ENCODE measurements around the gene HTRA1. TPM values are rescaled to one million over a fixed set of nuclear protein-coding genes. Genes with fewer than 3 reads are reported as not detected.

Gene HTRA1
- total and polyA plus RNA-seq, 2 of the 4 experiments (the other 2 are of a cell fraction): 28.5 to 108 TPM

GRCh38 chr10:122457934-122458333, 3.4 kb upstream of the HTRA1 start:
- H2BK5ac ChIP-seq (ENCODE audit: low read depth, low read length, poor library complexity, severe bottlenecking): no peak overlapping the region
- no peak overlapping the region for H3K9ac ChIP-seq (ENCODE audit: low read depth, low read length)
- dilution Hi-C loops (cut with HindIII; ENCODE audit: low sequenced_read_pairs, unreplicated experiment) (no loop called here), intact Hi-C loops (cut with micrococcal nuclease) (no loop called here), in situ Hi-C loops (cut with MboI; ENCODE audit: low sequenced_read_pairs) (loop anchor here (10.0 kb wide), 1 partner anchor 107 kb away; the partner anchor contains the start of gene DMBT1)
- no peaks in the 10 kb centered on the region for H3K9me3 ChIP-seq (ENCODE audit: control insufficient read depth, insufficient read depth, low read length)
- peaks cover 4% of the 10 kb centered on the region; the same call in 1 of the 2 replicates for H3K9me1 ChIP-seq (ENCODE audit: insufficient read depth, low read length)
- peaks cover 0 to 4% of the 10 kb centered on the region in 2 experiments; a peak in 2 of 4 replicates for H3K79me1 ChIP-seq (ENCODE audit: low read depth in 1 of 2, low read length in 2 of 2)
- BruUV-seq (replicated peaks): no TSS peak
- H2AFZ ChIP-seq (replicated peaks; ENCODE audit: low read length, poor library complexity): no peak overlapping the region
- H2BK120ac ChIP-seq (ENCODE audit: low read depth, low read length): no peak overlapping the region
- no peak overlapping the region for H3K23ac ChIP-seq (ENCODE audit: low read depth, low read length)
- H3K4me3 ChIP-seq (ENCODE audit: insufficient read depth, low read depth, low read length): no peak overlapping the region
- H4K91ac ChIP-seq (ENCODE audit: insufficient read depth, low read depth, low read length): no peak overlapping the region
- CTCF ChIA-PET: interaction anchor here (0.5 kb wide), 1 partner anchor 106 kb away, joined by 3 read pairs; no protein-coding TSS in a partner anchor
- TF ChIP-seq POLR2A (IDR thresholded peaks at IDR 0.05; ENCODE audit: low read depth, low read length): no peak
- TF ChIP-seq CHD1 (IDR thresholded peaks at IDR 0.05; ENCODE audit: low read depth, low read length): no peak
- TF ChIP-seq FOS (IDR thresholded peaks at IDR 0.05; ENCODE audit: low read depth, low read length): no peak
- no peak for TF ChIP-seq SMC3 (IDR thresholded peaks at IDR 0.05; ENCODE audit: low read depth, low read length)
- no peak for TF ChIP-seq CTCF (conservative IDR thresholded peaks at IDR 0.05; ENCODE audit: low read depth, low read length)
- no peak for TF ChIP-seq MAZ (IDR thresholded peaks at IDR 0.05; ENCODE audit: borderline replicate concordance, low read depth, low read length)
- TF ChIP-seq RAD21 (IDR thresholded peaks at IDR 0.05; ENCODE audit: low read length): no peak
- no peak for TF ChIP-seq BHLHE40 (IDR thresholded peaks at IDR 0.05; ENCODE audit: low read depth, low read length)
- TF ChIP-seq MAFK (IDR thresholded peaks at IDR 0.05; ENCODE audit: low read depth, low read length): no peak
- TF ChIP-seq RFX5 (IDR thresholded peaks at IDR 0.05; ENCODE audit: low read depth, low read length): no peak
- TF ChIP-seq NFE2L2 (IDR thresholded peaks at IDR 0.05; ENCODE audit: low read depth, low read length): no peak
- no peak for TF ChIP-seq USF2 (IDR thresholded peaks at IDR 0.05; ENCODE audit: low read depth, low read length)
- no peak for TF ChIP-seq CEBPB (IDR thresholded peaks at IDR 0.05; ENCODE audit: low read depth, low read length)
- no peak for TF ChIP-seq MXI1 (IDR thresholded peaks at IDR 0.05; ENCODE audit: borderline replicate concordance, low read depth, low read length)
- TF ChIP-seq RCOR1 (IDR thresholded peaks at IDR 0.05; ENCODE audit: insufficient replicate concordance, low read length): no peak
- H2AK5ac ChIP-seq (ENCODE audit: low read depth, low read length): no peak overlapping the region
- H3K4ac ChIP-seq (ENCODE audit: low read depth, low read length): no peak overlapping the region
- H3K14ac ChIP-seq (replicated peaks; ENCODE audit: low read depth, low read length): no peak overlapping the region
- peaks cover 8% of the 10 kb centered on the region for H3K4me1 ChIP-seq (ENCODE audit: control insufficient read depth, insufficient read depth, low read length)
- WGBS, 2 experiments (ENCODE audit: extremely low coverage in 2 of 2, insufficient read length in 1 of 2): no CpG with 5 or more reads among the region's 5 CpGs
- POLR2A ChIA-PET (ENCODE audit: unreplicated experiment): no interaction called here
- no peak overlapping the region for H3K56ac ChIP-seq (ENCODE audit: extremely low read depth, insufficient read depth, low read length)
- H3K36me3 ChIP-seq (ENCODE audit: control insufficient read depth, insufficient read depth, low read length): no peaks in the 10 kb centered on the region
- H3K18ac ChIP-seq (ENCODE audit: low read depth, low read length): no peak overlapping the region
- H2BK15ac ChIP-seq (ENCODE audit: low read depth, low read length): no peak overlapping the region
- ATAC-seq (ENCODE audit: low read depth) (no peak), DNase-seq (no peak)
- no peak overlapping the region for H4K8ac ChIP-seq (ENCODE audit: low read depth in 2 of 2, low read length in 2 of 2)
- no peak overlapping the region for H3K4me2 ChIP-seq (ENCODE audit: low read depth, low read length)
- no peaks in the 10 kb centered on the region; the same call in 1 of the 2 replicates for H4K20me1 ChIP-seq (ENCODE audit: insufficient read depth, low read length)
- no peak overlapping the region for H2AK9ac ChIP-seq (replicated peaks; ENCODE audit: low read depth, low read length, poor library complexity)
- no peak overlapping the region for H3K27ac ChIP-seq (ENCODE audit: insufficient read depth, low read length)
- no peak overlapping the region for H2BK20ac ChIP-seq (ENCODE audit: low read depth, low read length)
- H4K5ac ChIP-seq (ENCODE audit: low read depth, low read length): no peak overlapping the region
- H3K27me3 ChIP-seq (ENCODE audit: control insufficient read depth, insufficient read depth, low read length): peaks cover 2% of the 10 kb centered on the region

Measured in IMR-90 (cell line).